ENCODE data around the gene CTTN. TPM values are rescaled to one million over a fixed set of nuclear protein-coding genes. Genes with fewer than 3 reads are reported as not detected.

The CTTN gene
- total and polyA plus RNA-seq, 2 of the 8 experiments (the other 6 are each of a cell fraction or from before 2014, with no cell fraction given), result 84.6 to 216 TPM

DNA sequence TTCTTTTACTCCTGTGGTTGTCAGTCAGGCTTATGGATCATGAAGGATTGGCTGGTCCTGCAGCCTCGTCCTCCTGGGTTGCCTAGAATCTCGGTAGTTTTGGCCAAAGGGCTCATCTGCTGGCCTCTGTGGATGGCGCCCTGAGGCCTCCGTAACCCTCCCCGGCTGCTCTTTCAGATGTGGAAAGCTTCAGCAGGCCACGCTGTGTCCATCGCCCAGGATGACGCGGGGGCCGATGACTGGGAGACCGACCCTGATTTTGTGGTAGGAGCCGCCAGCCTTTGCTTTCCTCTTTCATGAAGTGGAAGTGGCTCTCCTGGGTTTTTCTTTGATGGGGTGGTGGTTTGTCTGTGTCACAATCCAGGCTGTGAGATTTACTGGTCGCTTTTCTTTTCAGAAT is 8.8 kb downstream of the CTTN start:
- H3K9me3 ChIP-seq (ENCODE audit: insufficient read depth in 2 of 2, low read depth in 1 of 2, low read length in 1 of 2), result no peaks in the 10 kb centered on the region
- POLR2A ChIA-PET (ENCODE audit: partially characterized antibody), result interaction anchor here (1.0 kb wide), 1 partner anchor 24 kb away, joined by 3 read pairs; no protein-coding TSS in a partner anchor
- no peak for FAIRE-seq

More for the DNA sequence above, 8.8 kb downstream of the CTTN start:
- Histone ChIP-seq H2BK15ac (ENCODE audit: low read length) (no peak overlapping the region), H3K18ac (ENCODE audit: extremely low read depth, low read length) (no peak overlapping the region), H3K23ac (ENCODE audit: insufficient read length) (no peak overlapping the region), H3K4ac (replicated peaks; ENCODE audit: insufficient read length, low read depth, low read length) (no peak overlapping the region), H2BK20ac (ENCODE audit: low read length) (no peak overlapping the region), H3K56ac (replicated peaks; ENCODE audit: insufficient read length, low read depth, low read length) (no peak overlapping the region), H3K23me2 (ENCODE audit: low read depth, low read length) (no peaks in the 10 kb centered on the region), H2BK120ac (replicated peaks; ENCODE audit: low read depth, low read length) (no peak overlapping the region), H2AFZ (ENCODE audit: low read length) (no peak overlapping the region), H3K27ac (ENCODE audit: low read depth, low read length) (no peak overlapping the region), H4K8ac (ENCODE audit: extremely low read depth, insufficient read depth, low read length) (no peak overlapping the region), H3K9ac (replicated peaks in 1 of 4; ENCODE audit: extremely low read depth in 1 of 4, low read depth in 3 of 4, low read length in 3 of 4) (no peak overlapping the region), H3K79me2 (ENCODE audit: control insufficient read depth in 1 of 2, insufficient read depth in 2 of 2, low read length in 2 of 2) (peaks cover 12 to 41% of the 10 kb centered on the region in 2 experiments), H2BK5ac (ENCODE audit: low read depth, low read length) (no peak overlapping the region), H3K4me2 (ENCODE audit: insufficient read depth in 1 of 2, low read depth in 2 of 2, low read length in 2 of 2) (no peak overlapping the region), H3K79me1 (ENCODE audit: low read depth, low read length) (peaks cover 9% of the 10 kb centered on the region), H3K36me3 (ENCODE audit: control insufficient read depth in 2 of 4, insufficient read depth in 4 of 4, low read length in 3 of 4) (peaks cover 24 to 71% (median 53%) of the 10 kb centered on the region in 4 experiments), H4K91ac (replicated peaks; ENCODE audit: insufficient read length, low read length) (no peak overlapping the region), H3K4me1 (replicated peaks in 1 of 4; ENCODE audit: control insufficient read depth in 3 of 4, insufficient read depth in 4 of 4, low read length in 3 of 4) (no peaks in the 10 kb centered on the region), H3K4me3 (ENCODE audit: extremely low read depth in 1 of 4, insufficient read depth in 2 of 4, low read depth in 3 of 4, low read length in 4 of 4) (no peak overlapping the region), H3K14ac (ENCODE audit: insufficient read length) (no peak overlapping the region), H4K20me1 (replicated peaks in 1 of 2; ENCODE audit: control insufficient read depth in 1 of 2, insufficient read depth in 2 of 2, low read length in 2 of 2) (peaks cover 14 to 17% of the 10 kb centered on the region in 2 experiments), H3K27me3 (replicated peaks in 1 of 4; ENCODE audit: control insufficient read depth in 3 of 4, extremely low read depth in 1 of 4, insufficient read depth in 3 of 4, low read length in 3 of 4) (no peaks in the 10 kb centered on the region), H4K5ac (ENCODE audit: insufficient read length, low read depth, low read length) (no peak overlapping the region), H2AK5ac (ENCODE audit: low read depth, low read length) (no peak overlapping the region), H2BK12ac (ENCODE audit: low read depth, low read length) (no peak overlapping the region)
- DNase-seq (ENCODE audit: low read depth in 1 of 2, low spot score in 2 of 2), result no peak
- 84% methylated on average over 13 of the region's 13 CpGs; no CpG with 5 or more reads in 1 of the 2 experiments for WGBS, 2 experiments (ENCODE audit: extremely low coverage in 1 of 2, insufficient coverage in 1 of 2, insufficient read length in 1 of 2, insufficient replicate concordance in 2 of 2, low coverage in 1 of 2, low lambda C conversion rate in 2 of 2, missing lambda C conversion rate in 1 of 2)
- CTCF ChIA-PET (ENCODE audit: partially characterized antibody), result no interaction called here
- TF ChIP-seq CEBPB (IDR thresholded peaks at IDR 0.05; ENCODE audit: low read depth, low read length) (no peak), CBX8 (IDR thresholded peaks at IDR 0.05; ENCODE audit: borderline replicate concordance, low read depth, low read length) (no peak), ZNF274 (IDR thresholded peaks at IDR 0.05; ENCODE audit: borderline replicate concordance, extremely low read depth, low read length) (no peak), POU5F1 (IDR thresholded peaks at IDR 0.05; ENCODE audit: low read depth, low read length) (no peak), RFX5 (IDR thresholded peaks at IDR 0.05; ENCODE audit: borderline replicate concordance, low read depth, low read length) (no peak), BRCA1 (IDR thresholded peaks at IDR 0.05; ENCODE audit: low read depth, low read length) (no peak), POLR2A (IDR thresholded peaks at IDR 0.05; ENCODE audit: control extremely low read depth in 1 of 2, low read depth in 2 of 2, low read length in 2 of 2) (no peak), SP1 (IDR thresholded peaks at IDR 0.05; ENCODE audit: low read depth, low read length) (no peak), KDM1A (IDR thresholded peaks at IDR 0.05; ENCODE audit: borderline replicate concordance, low read length) (no peak), RNF2 (IDR thresholded peaks at IDR 0.05; ENCODE audit: borderline replicate concordance, low read depth, low read length, missing control alignments, poor library complexity, severe bottlenecking) (no peak), NANOG (IDR thresholded peaks at IDR 0.05; ENCODE audit: insufficient read depth, low read depth, low read length, poor library complexity, severe bottlenecking) (no peak), GABPA (IDR thresholded peaks at IDR 0.05; ENCODE audit: borderline replicate concordance, insufficient read depth, low read length) (no peak), SIRT6 (IDR thresholded peaks at IDR 0.05; ENCODE audit: low read length) (no peak), FOSL1 (IDR thresholded peaks at IDR 0.05; ENCODE audit: insufficient read depth, low read depth, low read length) (no peak), TCF12 (IDR thresholded peaks at IDR 0.05; ENCODE audit: low read depth, low read length) (no peak)

Data from H1 (cell line).